Type B pancreatic cell (in vitro differentiated cells): ENCODE results near the gene HIBADH. TPM values are rescaled to one million over a fixed set of nuclear protein-coding genes. Genes with fewer than 3 reads are reported as not detected.

Experiments used
- DNase-seq: peaks from one replicate; pipeline ENCODE4 v3.0.0; 2021; ENCODE audit warnings: mixed read lengths; ENCODE audit not compliant: unreplicated experiment; ENCODE audit errors: extremely low spot score
- H3K27ac Mint-ChIP-seq: 2 replicates; pipeline ENCODE4 v1.8.0; 2021; ENCODE audit warnings: mild to moderate bottlenecking, mixed read lengths
- H3K27me3 Mint-ChIP-seq: 2 replicates; pipeline ENCODE4 v1.8.0; 2021; ENCODE audit warnings: mixed read lengths
- H3K36me3 Mint-ChIP-seq: 2 replicates; pipeline ENCODE4 v1.8.0; 2021; ENCODE audit warnings: mixed read lengths
- H3K4me1 Mint-ChIP-seq: one replicate; pipeline ENCODE4 v1.8.0; 2021; ENCODE audit warnings: mixed read lengths; ENCODE audit not compliant: unreplicated experiment
- H3K4me3 Mint-ChIP-seq: 2 replicates; pipeline ENCODE4 v1.8.0; 2021; ENCODE audit warnings: mild to moderate bottlenecking, mixed read lengths
- H3K9me3 Mint-ChIP-seq: 2 replicates; pipeline ENCODE4 v1.8.0; 2021; ENCODE audit warnings: mixed read lengths
- total RNA-seq: library from RNA; stranded (reverse); gene quantifications from 2 replicates; pipeline ENCODE4 v1.2.1, GENCODE V29; 2021; ENCODE audit warnings: low replicate concordance
- TF ChIP-seq, protein P1 (sequence below): fragments of 200-600 bp; sonication (generic); conservative IDR thresholded peaks from 2 replicates; pipeline ENCODE4 v1.5.0; 2021; ENCODE audit warnings: antibody characterized with exemption, mild to moderate bottlenecking

The HIBADH gene
- total RNA-seq, 1 donor from 2014 or later: 37.1 TPM

DNA sequence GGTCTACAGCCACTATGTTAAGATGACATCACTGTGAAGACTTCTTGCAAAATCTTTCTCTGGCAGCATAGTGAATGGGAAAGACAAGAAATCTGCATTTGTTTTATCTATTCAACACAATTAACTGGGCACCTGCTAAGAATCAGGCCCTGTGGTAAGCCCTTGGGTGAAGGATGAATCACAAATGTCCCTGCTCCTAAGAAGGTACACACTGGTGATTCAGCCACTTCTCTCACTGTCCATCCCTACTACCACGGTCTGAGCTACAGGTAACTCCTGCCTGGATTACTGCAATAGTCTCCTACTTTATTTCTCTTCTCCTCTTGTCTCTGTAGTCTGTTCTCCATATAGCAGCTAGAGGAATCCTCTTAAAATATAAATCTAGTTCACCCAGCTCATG lies 116.1 kb downstream of the HIBADH start:
- H3K4me3 Mint-ChIP-seq: no peak overlapping the region
- H3K27ac Mint-ChIP-seq: no peak overlapping the region
- no peaks in the 10 kb centered on the region for H3K27me3 Mint-ChIP-seq
- TF ChIP-seq, protein P1, sequence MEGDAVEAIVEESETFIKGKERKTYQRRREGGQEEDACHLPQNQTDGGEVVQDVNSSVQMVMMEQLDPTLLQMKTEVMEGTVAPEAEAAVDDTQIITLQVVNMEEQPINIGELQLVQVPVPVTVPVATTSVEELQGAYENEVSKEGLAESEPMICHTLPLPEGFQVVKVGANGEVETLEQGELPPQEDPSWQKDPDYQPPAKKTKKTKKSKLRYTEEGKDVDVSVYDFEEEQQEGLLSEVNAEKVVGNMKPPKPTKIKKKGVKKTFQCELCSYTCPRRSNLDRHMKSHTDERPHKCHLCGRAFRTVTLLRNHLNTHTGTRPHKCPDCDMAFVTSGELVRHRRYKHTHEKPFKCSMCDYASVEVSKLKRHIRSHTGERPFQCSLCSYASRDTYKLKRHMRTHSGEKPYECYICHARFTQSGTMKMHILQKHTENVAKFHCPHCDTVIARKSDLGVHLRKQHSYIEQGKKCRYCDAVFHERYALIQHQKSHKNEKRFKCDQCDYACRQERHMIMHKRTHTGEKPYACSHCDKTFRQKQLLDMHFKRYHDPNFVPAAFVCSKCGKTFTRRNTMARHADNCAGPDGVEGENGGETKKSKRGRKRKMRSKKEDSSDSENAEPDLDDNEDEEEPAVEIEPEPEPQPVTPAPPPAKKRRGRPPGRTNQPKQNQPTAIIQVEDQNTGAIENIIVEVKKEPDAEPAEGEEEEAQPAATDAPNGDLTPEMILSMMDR: no peak
- no peaks in the 10 kb centered on the region for H3K9me3 Mint-ChIP-seq
- H3K36me3 Mint-ChIP-seq: peaks cover 18% of the 10 kb centered on the region
- DNase-seq: no peak
- H3K4me1 Mint-ChIP-seq: no peaks in the 10 kb centered on the region

DNA sequence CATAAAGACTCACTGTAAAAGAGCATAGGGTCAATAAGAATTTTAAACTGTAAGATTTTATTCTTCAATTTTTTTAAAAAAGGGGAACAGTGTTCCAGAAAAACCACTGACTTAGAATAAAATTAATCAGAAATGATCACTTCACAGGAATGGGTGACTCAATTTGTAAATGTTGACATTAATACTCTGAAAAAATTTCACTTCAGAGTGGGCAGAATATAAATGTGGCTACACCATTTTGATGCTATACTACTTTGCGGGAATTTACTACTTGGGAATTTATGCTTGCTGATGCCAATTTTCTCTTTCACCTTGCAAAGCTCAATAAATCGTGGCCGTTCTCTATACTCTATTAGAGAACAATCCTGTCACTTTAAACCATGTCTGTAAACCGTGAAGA lies 126.9 kb downstream of the HIBADH start:
- Mint-ChIP-seq H3K4me3 (no peak overlapping the region), H3K27ac (no peak overlapping the region), H3K27me3 (no peaks in the 10 kb centered on the region), H3K36me3 (peaks cover 39% of the 10 kb centered on the region), H3K4me1 (peaks cover 6% of the 10 kb centered on the region), H3K9me3 (no peaks in the 10 kb centered on the region)
- TF ChIP-seq, protein P1: no peak
- DNase-seq: no peak

DNA sequence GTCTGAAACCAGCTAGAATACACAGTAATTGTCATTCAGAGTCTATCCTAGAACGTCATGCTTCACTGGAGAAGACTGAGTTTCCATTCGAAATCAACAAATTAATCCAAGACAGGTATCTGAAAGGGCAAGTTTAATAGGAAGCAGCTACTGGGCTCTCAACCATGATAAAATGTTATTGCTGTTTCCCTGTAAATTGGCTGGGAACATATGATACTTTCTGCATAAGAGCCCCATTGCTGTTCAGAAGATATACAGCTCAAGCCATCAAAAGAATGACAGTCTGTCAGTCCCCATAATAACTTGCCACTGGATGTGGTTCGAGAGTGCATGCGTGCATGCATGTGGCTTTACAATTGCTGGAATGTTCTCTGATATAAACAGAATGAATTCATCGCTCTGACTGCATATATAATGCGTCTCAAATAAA lies 129.0 kb downstream of the HIBADH start:
- no peak overlapping the region for H3K27ac Mint-ChIP-seq
- H3K4me1 Mint-ChIP-seq: peaks cover 6% of the 10 kb centered on the region
- H3K27me3 Mint-ChIP-seq: no peaks in the 10 kb centered on the region
- no peak overlapping the region for H3K4me3 Mint-ChIP-seq
- no peak for DNase-seq
- peaks cover 36% of the 10 kb centered on the region for H3K36me3 Mint-ChIP-seq
- H3K9me3 Mint-ChIP-seq: peaks cover 9% of the 10 kb centered on the region
- TF ChIP-seq, protein P1: no peak

DNA sequence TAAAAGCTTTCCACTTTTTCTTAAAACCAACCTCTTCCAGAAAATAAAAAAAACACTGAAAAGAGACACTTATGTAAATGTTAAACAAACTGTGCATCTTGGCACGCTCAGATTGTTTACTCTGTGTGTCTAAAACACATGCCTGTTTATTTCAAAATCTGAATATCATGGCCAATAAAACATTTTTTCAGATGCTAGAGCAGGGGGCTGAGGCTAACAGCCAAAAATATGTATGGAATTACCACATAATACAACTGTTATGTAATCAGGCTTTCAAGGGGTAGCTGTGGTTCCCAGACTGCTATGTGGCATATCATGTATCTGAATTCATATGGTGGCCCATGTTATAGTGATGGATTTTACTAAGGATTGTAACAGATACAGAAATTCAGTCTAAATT lies 130.4 kb downstream of the HIBADH start:
- H3K4me1 Mint-ChIP-seq: peaks cover 6% of the 10 kb centered on the region

DNA sequence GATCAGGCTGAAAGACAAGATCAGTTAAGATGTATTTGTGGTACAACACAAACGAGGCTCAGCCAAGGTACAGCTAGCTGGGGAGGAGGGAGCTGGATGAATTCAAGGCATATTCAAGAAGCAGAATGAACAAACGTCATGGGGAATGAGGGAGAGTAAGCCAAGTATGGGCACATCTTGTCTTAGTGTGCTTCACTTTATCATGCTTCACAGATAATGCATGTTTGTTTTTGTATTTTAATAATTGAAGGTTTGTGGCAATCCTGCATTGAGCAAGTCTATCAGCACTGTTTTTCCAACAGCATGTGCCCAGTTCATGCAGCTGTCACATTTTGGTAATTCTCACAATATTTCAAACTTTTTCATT lies 135.4 kb downstream of the HIBADH start:
- Mint-ChIP-seq H3K4me3 (no peak overlapping the region), H3K27me3 (no peaks in the 10 kb centered on the region), H3K27ac (no peak overlapping the region), H3K4me1 (no peaks in the 10 kb centered on the region), H3K9me3 (peaks cover 9% of the 10 kb centered on the region), H3K36me3 (peaks cover 59% of the 10 kb centered on the region)
- no peak for DNase-seq
- TF ChIP-seq, protein P1: no peak

More for the DNA sequence above, 130.4 kb downstream of the HIBADH start:
- H3K27me3 Mint-ChIP-seq: no peaks in the 10 kb centered on the region
- peaks cover 9% of the 10 kb centered on the region for H3K9me3 Mint-ChIP-seq
- peaks cover 38% of the 10 kb centered on the region for H3K36me3 Mint-ChIP-seq
- TF ChIP-seq, protein P1: no peak
- H3K27ac Mint-ChIP-seq: no peak overlapping the region
- no peak for DNase-seq
- H3K4me3 Mint-ChIP-seq: no peak overlapping the region
